Muscle layer of duodenum (tissue), 2 donors: ENCODE measurements around the gene PROK1.
"Not testable (repeated sequence)": the region's sequence is repeated elsewhere in the genome, so short reads cannot be mapped to it uniquely, and the experiment has no call there.

Experiments used
- H3K27ac ChIP-seq: one replicate; pipeline ENCODE4 v1.7.0; 2013; ENCODE audit warnings: mild to moderate bottlenecking, low read length
- H3K27me3 ChIP-seq: one replicate; pipeline ENCODE4 v1.7.0; 2013; ENCODE audit warnings: low read depth, mild to moderate bottlenecking, control low read depth, low read length
- H3K36me3 ChIP-seq, 2 donors: one replicate each; pipeline ENCODE4 v1.7.0; 2013; ENCODE audit warnings: low read length in 2 of 2, control low read depth in 1 of 2, mild to moderate bottlenecking in 1 of 2; ENCODE audit not compliant: insufficient read depth in 2 of 2, control insufficient read depth in 1 of 2
- H3K4me1 ChIP-seq, 2 donors: one replicate each; pipeline ENCODE4 v1.7.0; 2013; ENCODE audit warnings: low read length in 2 of 2, mild to moderate bottlenecking in 2 of 2, control low read depth in 1 of 2, moderate library complexity in 1 of 2; ENCODE audit not compliant: insufficient read depth in 2 of 2, control insufficient read depth in 1 of 2
- H3K4me3 ChIP-seq, 2 donors: one replicate each; pipeline ENCODE4 v1.7.0; 2013; ENCODE audit warnings: low read length in 2 of 2, low read depth in 1 of 2, mild to moderate bottlenecking in 1 of 2
- H3K9me3 ChIP-seq, 2 donors: one replicate each; pipeline ENCODE4 v1.7.0; 2013; ENCODE audit warnings: low read length in 2 of 2, control low read depth in 1 of 2, mild to moderate bottlenecking in 1 of 2; ENCODE audit not compliant: control insufficient read depth in 1 of 2
- donor health status: healthy.

PROK1 gene

DNA sequence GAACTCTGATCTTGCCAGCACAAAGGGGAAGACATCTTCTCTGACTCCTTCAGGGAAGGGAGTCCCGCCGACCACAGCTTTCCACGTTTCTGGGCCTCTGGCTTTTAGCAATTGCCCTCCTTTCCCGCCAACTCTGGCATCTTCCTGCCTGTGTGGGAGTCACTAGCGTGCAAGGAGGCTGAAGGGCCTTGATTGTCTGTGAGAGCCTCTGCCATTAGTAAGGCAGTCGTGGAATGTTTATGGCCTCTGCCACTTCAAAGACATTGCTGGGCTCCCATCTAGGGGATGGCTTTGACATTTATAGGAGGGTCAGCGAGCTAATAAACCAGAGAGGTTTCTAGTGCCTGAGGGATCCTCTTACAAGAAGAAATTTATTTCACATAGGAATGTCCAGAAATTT is 14.3 kb upstream of the PROK1 start:
- Histone ChIP-seq H3K27me3 (no peaks in the 10 kb centered on the region), H3K27ac (no peak overlapping the region), H3K4me1 (no peaks in the 10 kb centered on the region)

DNA sequence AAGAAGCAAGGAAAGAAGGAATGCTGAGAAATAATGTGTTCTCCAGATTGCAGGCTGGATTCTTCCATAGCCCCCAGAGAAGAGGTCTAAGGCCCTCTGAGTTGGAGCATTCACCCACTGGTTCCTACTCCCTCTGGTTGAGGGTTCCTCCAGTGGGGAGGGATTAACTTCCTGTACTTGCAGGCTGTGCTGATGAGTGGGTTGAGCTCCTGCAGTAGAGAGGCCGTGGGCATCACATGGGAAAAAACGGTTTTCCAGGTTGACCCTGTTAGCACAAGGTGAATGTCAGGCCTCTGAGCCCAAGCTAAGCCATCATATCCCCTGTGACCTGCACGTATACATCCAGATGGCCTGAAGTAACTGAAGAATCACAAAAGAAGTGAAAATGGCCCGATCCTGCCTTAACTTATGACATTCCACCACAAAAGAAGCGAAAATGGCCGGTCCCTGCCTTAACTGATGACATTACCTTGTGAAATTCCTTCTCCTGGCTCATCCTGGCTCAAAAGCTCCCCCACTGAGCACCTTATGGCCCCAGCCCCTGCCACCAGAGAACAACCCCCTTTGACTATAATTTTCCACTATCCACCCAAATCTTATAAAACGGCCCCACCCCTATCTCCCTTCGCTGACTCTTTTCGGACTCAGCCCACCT is 13.2 kb upstream of the PROK1 start:
- H3K27me3 ChIP-seq, H3K9me3 ChIP-seq, H3K27ac ChIP-seq, H3K4me1 ChIP-seq, H3K4me3 ChIP-seq, H3K36me3 ChIP-seq: not testable (repeated sequence)

More for the DNA sequence above, 14.3 kb upstream of the PROK1 start:
- H3K9me3 ChIP-seq: no peaks in the 10 kb centered on the region
- H3K4me3 ChIP-seq: no peak overlapping the region
- H3K36me3 ChIP-seq: no peaks in the 10 kb centered on the region

DNA sequence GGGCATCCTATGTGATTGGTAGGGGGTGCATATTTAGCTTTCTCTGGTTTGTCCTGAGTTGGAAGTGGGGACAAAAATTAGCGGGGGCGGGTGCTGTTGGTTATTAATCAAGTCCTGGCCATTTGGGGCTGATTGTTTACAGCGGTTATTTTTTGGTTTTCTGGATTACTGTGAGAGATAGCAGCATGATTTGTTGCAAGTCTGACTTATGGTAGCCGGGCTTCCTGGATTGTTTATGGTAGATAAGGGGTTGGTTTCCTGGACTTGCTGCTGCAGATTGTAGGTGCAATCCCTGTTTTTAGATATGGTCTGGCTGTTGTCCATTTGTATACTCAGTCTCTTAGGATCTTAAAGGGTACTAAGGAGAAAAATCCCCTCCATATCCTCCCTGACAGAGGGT is 12.1 kb upstream of the PROK1 start:
- Histone ChIP-seq H3K27ac (no peak overlapping the region), H3K9me3 (no peaks in the 10 kb centered on the region), H3K36me3 (no peaks in the 10 kb centered on the region), H3K4me1 (no peaks in the 10 kb centered on the region), H3K4me3 (no peak overlapping the region), H3K27me3 (no peaks in the 10 kb centered on the region)

DNA sequence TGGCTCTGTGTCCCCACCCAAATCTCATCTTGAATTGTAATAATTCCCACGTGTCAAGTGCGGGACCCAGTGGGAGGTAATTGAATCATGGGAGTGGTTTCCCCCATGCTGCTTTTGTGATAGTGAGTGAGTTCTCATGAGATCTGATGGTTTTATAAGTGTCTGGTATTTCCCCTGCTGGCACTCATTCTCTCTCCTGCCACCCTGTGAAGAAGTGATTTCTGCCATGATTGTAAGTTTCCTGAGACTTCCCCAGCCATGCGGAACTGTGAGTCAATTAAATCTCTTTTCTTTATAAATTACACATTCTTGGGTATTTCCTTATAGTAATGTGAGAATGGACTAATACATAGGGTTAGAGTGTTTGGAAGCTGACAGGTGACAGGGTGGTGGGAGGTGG is 11.1 kb upstream of the PROK1 start:
- not testable (repeated sequence) for H3K27ac ChIP-seq

DNA sequence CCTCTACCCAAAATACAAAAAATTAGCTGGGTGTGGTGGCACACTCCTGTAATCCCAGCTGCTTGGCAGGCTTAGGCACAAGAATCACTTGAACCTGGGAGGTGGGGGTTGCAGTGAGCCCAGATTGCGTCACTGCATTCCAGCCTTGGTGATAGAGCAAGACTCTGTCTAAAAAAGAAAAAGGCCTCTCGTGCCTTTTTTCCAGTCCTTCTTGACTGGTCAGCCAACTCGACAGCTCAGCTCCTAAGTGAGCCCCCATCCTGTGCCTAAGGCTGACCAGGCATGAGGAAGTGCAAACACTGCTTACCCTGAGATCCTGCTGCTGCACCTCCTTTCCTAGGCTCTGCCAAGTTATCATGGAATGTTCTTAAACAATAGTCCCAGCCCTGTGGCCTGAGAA is 10.1 kb upstream of the PROK1 start:
- Histone ChIP-seq H3K4me1 (no peaks in the 10 kb centered on the region), H3K27ac (no peak overlapping the region)

More for the DNA sequence above, 11.1 kb upstream of the PROK1 start:
- H3K4me3 ChIP-seq, H3K27me3 ChIP-seq, H3K9me3 ChIP-seq, H3K4me1 ChIP-seq, H3K36me3 ChIP-seq: not testable (repeated sequence)

DNA sequence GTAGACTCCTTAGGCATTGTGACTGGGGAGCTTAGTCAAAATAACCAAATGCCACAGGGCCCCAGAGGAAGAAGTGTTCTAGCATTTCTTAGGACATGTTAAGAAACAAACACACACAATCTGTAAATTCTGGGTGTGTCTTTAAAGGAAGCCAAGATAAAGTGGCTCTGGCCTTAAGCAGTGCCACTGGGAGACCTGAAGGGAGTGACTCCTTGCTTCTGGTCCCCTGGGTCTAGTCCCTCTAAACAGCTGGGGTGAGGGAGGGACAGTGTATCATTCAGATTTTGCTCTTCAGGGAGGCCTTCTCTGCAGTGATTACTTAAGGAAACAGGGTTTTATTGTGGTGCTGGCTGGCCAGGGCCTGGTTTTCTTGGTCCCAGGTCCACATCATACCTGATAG is 9.1 kb upstream of the PROK1 start:
- H3K36me3 ChIP-seq: no peaks in the 10 kb centered on the region
- no peaks in the 10 kb centered on the region for H3K4me1 ChIP-seq
- no peaks in the 10 kb centered on the region for H3K27me3 ChIP-seq
- H3K4me3 ChIP-seq: no peak overlapping the region
- H3K27ac ChIP-seq: no peak overlapping the region
- H3K9me3 ChIP-seq: no peaks in the 10 kb centered on the region

More for the DNA sequence above, 10.1 kb upstream of the PROK1 start:
- Histone ChIP-seq H3K9me3 (no peaks in the 10 kb centered on the region), H3K36me3 (no peaks in the 10 kb centered on the region), H3K27me3 (no peaks in the 10 kb centered on the region), H3K4me3 (no peak overlapping the region)

DNA sequence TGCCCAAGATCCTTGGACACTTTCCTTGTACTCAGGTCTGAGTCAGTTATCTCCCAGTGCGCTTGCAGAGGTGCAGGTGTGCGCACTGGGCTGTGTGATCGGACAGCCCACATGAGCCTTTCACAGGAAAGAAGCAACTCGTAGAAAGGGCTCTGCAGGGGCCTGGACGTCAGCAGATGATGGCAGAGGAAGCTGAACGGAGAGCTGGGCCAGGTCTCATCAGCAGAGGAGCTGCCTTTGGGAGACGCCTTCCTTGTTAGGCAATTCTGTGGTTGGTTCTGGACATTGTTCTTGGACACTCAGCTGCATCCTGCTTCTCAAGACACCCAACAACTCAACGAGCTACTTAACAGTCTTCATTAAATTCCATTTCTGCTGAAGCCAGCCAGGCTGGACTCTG is 7.5 kb upstream of the PROK1 start:
- Histone ChIP-seq H3K36me3 (no peaks in the 10 kb centered on the region), H3K27me3 (no peaks in the 10 kb centered on the region), H3K4me1 (no peaks in the 10 kb centered on the region), H3K4me3 (no peak overlapping the region), H3K27ac (no peak overlapping the region), H3K9me3 (no peaks in the 10 kb centered on the region)

DNA sequence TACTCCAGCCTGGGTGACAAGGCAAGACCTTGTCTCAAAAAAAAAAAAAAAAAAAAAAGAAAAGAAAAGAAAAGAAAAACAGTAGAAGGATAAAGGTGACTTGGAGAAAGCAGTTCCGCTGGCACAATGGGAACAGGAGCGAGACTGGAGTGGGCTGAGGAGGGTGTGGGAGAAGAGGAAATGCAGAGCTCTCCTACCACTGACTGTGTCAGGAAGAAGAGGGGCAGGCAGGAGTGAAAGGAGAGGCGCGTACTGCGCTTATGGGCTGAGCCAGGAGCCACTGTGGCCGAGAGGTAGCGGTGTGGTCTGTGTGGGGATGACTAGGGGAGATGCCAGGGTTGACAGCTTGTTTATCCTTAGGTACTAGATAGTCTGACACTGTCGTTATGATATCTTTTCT is 6.4 kb upstream of the PROK1 start:
- no peak overlapping the region for H3K4me3 ChIP-seq
- no peaks in the 10 kb centered on the region for H3K27me3 ChIP-seq
- H3K4me1 ChIP-seq: no peaks in the 10 kb centered on the region
- no peaks in the 10 kb centered on the region for H3K9me3 ChIP-seq
- H3K36me3 ChIP-seq: no peaks in the 10 kb centered on the region
- H3K27ac ChIP-seq: no peak overlapping the region

DNA sequence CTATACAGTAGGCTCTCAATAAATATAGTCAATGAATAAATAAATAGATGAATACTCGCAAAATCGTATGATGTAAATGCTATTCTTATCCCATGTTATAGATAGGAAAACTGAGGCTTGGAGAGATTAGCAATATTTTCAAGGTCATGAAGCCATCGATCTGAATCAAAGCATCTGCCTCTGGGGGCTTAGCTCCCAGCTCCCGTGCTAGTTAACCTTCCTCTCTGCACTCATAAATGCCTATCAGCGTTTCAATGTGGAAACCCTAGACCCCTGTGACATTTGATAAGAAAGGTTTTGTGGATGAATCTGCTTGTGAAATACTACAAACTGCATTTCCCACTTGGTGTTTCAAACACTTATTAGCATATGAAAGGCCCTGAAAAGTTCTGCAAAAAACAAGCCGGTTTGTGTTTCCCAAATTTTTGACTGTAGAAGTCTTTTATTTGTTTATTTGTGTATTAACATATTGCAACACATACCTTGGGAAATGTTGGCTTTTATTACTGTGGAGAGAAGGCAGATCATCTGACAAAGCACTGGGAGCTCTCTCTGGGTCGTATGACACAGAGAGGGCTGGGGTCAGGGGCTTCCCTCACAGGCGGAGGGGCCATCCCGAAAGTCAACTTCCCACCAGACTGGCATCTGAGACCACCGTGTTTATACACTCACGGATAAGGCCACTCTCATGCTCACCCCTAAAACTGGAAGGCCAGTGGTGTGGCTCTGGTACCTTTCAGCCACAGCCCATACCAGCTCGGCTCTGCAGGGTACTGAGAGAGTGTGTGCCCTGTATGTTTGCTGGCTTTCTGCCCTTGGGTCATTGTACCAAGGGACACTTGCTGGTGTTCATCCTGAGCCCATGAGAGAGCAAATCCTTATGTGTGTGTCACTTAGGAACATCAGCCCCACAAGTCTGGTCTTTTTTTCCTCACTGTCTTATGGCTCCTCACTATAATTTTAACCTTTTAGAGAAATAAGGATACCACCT is 993 bp upstream of the PROK1 start:
- no peaks in the 10 kb centered on the region for H3K36me3 ChIP-seq
- no peaks in the 10 kb centered on the region for H3K9me3 ChIP-seq
- H3K4me1 ChIP-seq: no peaks in the 10 kb centered on the region
- H3K27ac ChIP-seq: no peak overlapping the region
- H3K4me3 ChIP-seq: no peak overlapping the region
- H3K27me3 ChIP-seq: peaks cover 10% of the 10 kb centered on the region

DNA sequence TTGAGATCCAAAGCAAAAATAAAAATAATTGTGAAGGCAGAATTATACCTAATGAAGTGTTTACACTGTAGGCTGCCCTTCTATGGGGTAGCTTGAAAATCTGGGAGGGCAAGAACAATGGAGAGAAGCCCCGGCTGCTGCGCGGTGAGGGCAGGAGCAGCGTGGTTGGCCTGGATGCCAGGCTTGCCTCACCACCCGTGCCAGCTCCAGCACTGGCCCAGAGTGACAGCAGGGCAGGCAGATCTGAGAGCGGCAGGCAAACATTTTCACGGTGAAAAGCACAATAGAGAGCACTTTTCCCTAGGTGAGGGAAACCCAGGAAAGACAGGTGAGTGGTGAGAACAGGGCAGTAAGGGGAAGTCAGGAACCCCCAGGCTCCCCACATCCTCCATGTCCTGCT is 1.4 kb downstream of the PROK1 start:
- no peak overlapping the region for H3K4me3 ChIP-seq
- H3K27ac ChIP-seq: no peak overlapping the region
- H3K27me3 ChIP-seq: peaks cover 10% of the 10 kb centered on the region
- H3K9me3 ChIP-seq: no peaks in the 10 kb centered on the region
- H3K4me1 ChIP-seq: no peaks in the 10 kb centered on the region
- H3K36me3 ChIP-seq: no peaks in the 10 kb centered on the region

DNA sequence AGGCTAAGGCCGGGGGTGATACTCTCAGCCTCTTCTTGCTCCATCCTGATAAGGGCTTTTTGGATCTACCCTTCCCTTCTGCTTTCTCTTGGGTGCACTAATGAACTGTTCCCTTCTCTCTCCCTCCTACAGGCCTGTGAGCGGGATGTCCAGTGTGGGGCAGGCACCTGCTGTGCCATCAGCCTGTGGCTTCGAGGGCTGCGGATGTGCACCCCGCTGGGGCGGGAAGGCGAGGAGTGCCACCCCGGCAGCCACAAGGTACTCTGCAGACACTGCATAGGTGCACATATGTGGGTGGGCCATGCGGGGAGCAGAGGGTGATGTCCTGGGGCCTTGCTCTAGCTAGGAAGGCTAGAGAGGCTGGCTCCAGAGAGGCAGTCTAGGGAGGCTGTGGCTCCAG is 2.9 kb downstream of the PROK1 start:
- peaks cover 10% of the 10 kb centered on the region for H3K27me3 ChIP-seq
- H3K36me3 ChIP-seq: no peaks in the 10 kb centered on the region
- H3K27ac ChIP-seq: no peak overlapping the region
- H3K4me3 ChIP-seq: no peak overlapping the region
- H3K9me3 ChIP-seq: no peaks in the 10 kb centered on the region
- H3K4me1 ChIP-seq: no peaks in the 10 kb centered on the region
